GM18909 (cell line): ENCODE measurements around the gene RRBP1.
"Not testable (repeated sequence)": the region's sequence is repeated elsewhere in the genome, so short reads cannot be mapped to it uniquely, and the experiment has no call there.

Source experiments
- ATAC-seq: cut with Tn5 transposase; IDR thresholded peaks from one replicate; pipeline ENCODE4 v1.9.1; 2021; ENCODE audit warnings: mild to moderate bottlenecking; ENCODE audit not compliant: unreplicated experiment, poor library complexity

RRBP1 gene

GRCh38 chr20:17710379-17711266 is 28.6 kb upstream of the RRBP1 start:
- ATAC-seq = no peak

GRCh38 chr20:17709361-17710293 is 27.6 kb upstream of the RRBP1 start:
- ATAC-seq = no peak

GRCh38 chr20:17708675-17709360 is 26.8 kb upstream of the RRBP1 start:
- ATAC-seq = no peak

- not testable (repeated sequence) for ATAC-seq
Observed at GRCh38 chr20:17707951-17708350, 25.9 kb upstream of the RRBP1 start.

GRCh38 chr20:17706632-17707031 is 24.6 kb upstream of the RRBP1 start:
- ATAC-seq = no peak

- ATAC-seq = no peak
Observed at GRCh38 chr20:17705916-17706315, 23.9 kb upstream of the RRBP1 start.

- no peak for ATAC-seq
Observed at GRCh38 chr20:17704589-17705317, 22.7 kb upstream of the RRBP1 start.

GRCh38 chr20:17701826-17702225 is 19.8 kb upstream of the RRBP1 start:
- ATAC-seq = no peak

- no peak for ATAC-seq
Observed at GRCh38 chr20:17700637-17701036, 18.6 kb upstream of the RRBP1 start.

- no peak for ATAC-seq
Observed at GRCh38 chr20:17699931-17700351, 17.9 kb upstream of the RRBP1 start, which contains the start of gene BANF2. Gene BANF2 (plus strand): TSS chr20:17699966. CDS start chr20:17725026, 25,060 bp downstream.

- ATAC-seq = no peak
Observed at GRCh38 chr20:17698384-17698783, 16.3 kb upstream of the RRBP1 start.

GRCh38 chr20:17697171-17697570 is 15.1 kb upstream of the RRBP1 start:
- no peak for ATAC-seq

GRCh38 chr20:17696287-17696686 is 14.2 kb upstream of the RRBP1 start:
- ATAC-seq = no peak

GRCh38 chr20:17694767-17695166 is 12.7 kb upstream of the RRBP1 start:
- ATAC-seq = no peak

- ATAC-seq = no peak
Observed at GRCh38 chr20:17693444-17694001, 11.5 kb upstream of the RRBP1 start.

GRCh38 chr20:17691758-17692157 is 9.7 kb upstream of the RRBP1 start:
- no peak for ATAC-seq

GRCh38 chr20:17690144-17690543 is 8.1 kb upstream of the RRBP1 start:
- ATAC-seq = no peak

- ATAC-seq = no peak
Observed at GRCh38 chr20:17688965-17689364, 6.9 kb upstream of the RRBP1 start.

GRCh38 chr20:17687800-17688199 is 5.8 kb upstream of the RRBP1 start:
- ATAC-seq = no peak
